HG03520 (cell line): ENCODE measurements around the gene GABARAPL1.
"Not testable (repeated sequence)": the region's sequence is repeated elsewhere in the genome, so short reads cannot be mapped to it uniquely, and the experiment has no call there.

Experiments
- ATAC-seq: cut with Tn5 transposase; IDR thresholded peaks from one replicate; pipeline ENCODE4 v1.9.1; 2021; ENCODE audit warnings: mild to moderate bottlenecking, moderate library complexity; ENCODE audit not compliant: unreplicated experiment

GABARAPL1 gene

GRCh38 chr12:10196210-10196609 is 16.5 kb upstream of the GABARAPL1 start:
- peak; percentile 60 for ATAC-seq

GRCh38 chr12:10197879-10198278 is 14.8 kb upstream of the GABARAPL1 start:
- ATAC-seq = no peak

- not testable (repeated sequence) for ATAC-seq
Observed at GRCh38 chr12:10204495-10204894, 8.2 kb upstream of the GABARAPL1 start.

- no peak for ATAC-seq
Observed at GRCh38 chr12:10205220-10205807, 7.4 kb upstream of the GABARAPL1 start.

- ATAC-seq = no peak
Observed at GRCh38 chr12:10207136-10207535, 5.5 kb upstream of the GABARAPL1 start.

GRCh38 chr12:10210225-10210624 is 2.5 kb upstream of the GABARAPL1 start:
- no peak for ATAC-seq

- no peak for ATAC-seq
Observed at GRCh38 chr12:10211101-10211939, 1.4 kb upstream of the GABARAPL1 start.

- peak; percentile 55 for ATAC-seq
Observed at GRCh38 chr12:10211940-10212738, 538 bp upstream of the GABARAPL1 start.

- no peak for ATAC-seq
Observed at GRCh38 chr12:10213168-10214135, 775 bp downstream of the GABARAPL1 start.

GRCh38 chr12:10214136-10214894 is 1.6 kb downstream of the GABARAPL1 start:
- no peak for ATAC-seq

- ATAC-seq = no peak
Observed at GRCh38 chr12:10214895-10215267, 2.2 kb downstream of the GABARAPL1 start.

GRCh38 chr12:10215436-10215835 is 2.8 kb downstream of the GABARAPL1 start:
- no peak for ATAC-seq

- not testable (repeated sequence) for ATAC-seq
Observed at GRCh38 chr12:10215946-10216345, 3.3 kb downstream of the GABARAPL1 start.

GRCh38 chr12:10218021-10218420 is 5.3 kb downstream of the GABARAPL1 start:
- ATAC-seq = no peak

GRCh38 chr12:10220398-10221077 is 7.9 kb downstream of the GABARAPL1 start:
- ATAC-seq = no peak

GRCh38 chr12:10221846-10222245 is 9.2 kb downstream of the GABARAPL1 start:
- no peak for ATAC-seq

GRCh38 chr12:10223208-10223607 is 10.5 kb downstream of the GABARAPL1 start:
- no peak for ATAC-seq

- ATAC-seq = not testable (repeated sequence)
Observed at GRCh38 chr12:10225426-10225825, 12.7 kb downstream of the GABARAPL1 start.

- no peak for ATAC-seq
Observed at GRCh38 chr12:10226086-10226485, 13.4 kb downstream of the GABARAPL1 start.
